Measurements from ENCODE around the gene L3MBTL3.

- no peak for TF ChIP-seq SRF (IDR thresholded peaks at IDR 0.05; ENCODE audit: low read depth in 2 of 2, low read length in 2 of 2)
- TF ChIP-seq, protein P1, sequence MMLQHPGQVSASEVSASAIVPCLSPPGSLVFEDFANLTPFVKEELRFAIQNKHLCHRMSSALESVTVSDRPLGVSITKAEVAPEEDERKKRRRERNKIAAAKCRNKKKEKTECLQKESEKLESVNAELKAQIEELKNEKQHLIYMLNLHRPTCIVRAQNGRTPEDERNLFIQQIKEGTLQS (IDR thresholded peaks at IDR 0.05; ENCODE audit: borderline replicate concordance, extremely low read depth, low read depth, low read length), result no peak
- no peak for TF ChIP-seq TAF1 (IDR thresholded peaks at IDR 0.05; ENCODE audit: borderline replicate concordance, low read depth, low read length)
Measured at GRCh38 chr6:130054725-130055124, 36.3 kb downstream of the L3MBTL3 start.
